ENCODE results near the gene CEND1.

Gene CEND1

DNA sequence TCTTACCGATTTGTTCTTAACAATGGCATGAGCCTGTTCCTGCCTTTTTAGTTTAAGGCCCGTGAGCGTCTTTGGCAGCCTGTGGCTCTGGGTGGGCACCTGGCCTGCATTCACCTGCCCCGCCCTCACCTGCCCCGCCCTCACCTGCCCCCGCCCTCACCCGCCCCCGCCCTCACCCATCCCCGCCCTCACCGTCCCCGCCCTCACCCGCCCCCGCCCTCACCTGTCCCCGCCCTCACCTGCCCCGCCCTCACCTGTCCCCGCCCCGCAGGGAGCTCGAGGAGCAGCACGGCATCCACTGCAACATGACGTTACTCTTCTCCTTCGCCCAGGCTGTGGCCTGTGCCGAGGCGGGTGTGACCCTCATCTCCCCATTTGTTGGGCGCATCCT is 26.8 kb downstream of the CEND1 start:
- Histone ChIP-seq H3K9ac (ENCODE audit: low read depth, low read length, poor library complexity, severe bottlenecking) (no peak overlapping the region), H3K79me2 (ENCODE audit: insufficient read depth, low read length) (no peaks in the 10 kb centered on the region), H3K36me3 (ENCODE audit: insufficient read depth, low read length) (peaks cover 65% of the 10 kb centered on the region; the same call in 1 of the 2 replicates), H3K9me3 (ENCODE audit: insufficient read depth, low read depth, low read length) (no peaks in the 10 kb centered on the region), H3F3A (ENCODE audit: low read depth) (no peaks in the 10 kb centered on the region), H3K4me2 (ENCODE audit: low read depth, low read length, poor library complexity, severe bottlenecking) (no peak overlapping the region), H4K20me1 (ENCODE audit: insufficient read depth, low read length, poor library complexity, severe bottlenecking) (no peaks in the 10 kb centered on the region), H3K4me3 (ENCODE audit: low read length, poor library complexity, severe bottlenecking) (no peak overlapping the region), H3K4me1 (ENCODE audit: insufficient read depth, low read length, poor library complexity, severe bottlenecking) (no peaks in the 10 kb centered on the region), H3K27me3 (ENCODE audit: insufficient read depth, low read length, poor library complexity, severe bottlenecking) (no peaks in the 10 kb centered on the region), H3K9me2 (replicated peaks; ENCODE audit: low read depth, low read length) (no peaks in the 10 kb centered on the region), H2AFZ (ENCODE audit: low read length) (no peak overlapping the region)
- TF ChIP-seq EZH2phosphoT487 (IDR thresholded peaks at IDR 0.05; ENCODE audit: borderline replicate concordance) (no peak), CTCF (conservative IDR thresholded peaks at IDR 0.05; ENCODE audit: low read length) (no peak)

DNA sequence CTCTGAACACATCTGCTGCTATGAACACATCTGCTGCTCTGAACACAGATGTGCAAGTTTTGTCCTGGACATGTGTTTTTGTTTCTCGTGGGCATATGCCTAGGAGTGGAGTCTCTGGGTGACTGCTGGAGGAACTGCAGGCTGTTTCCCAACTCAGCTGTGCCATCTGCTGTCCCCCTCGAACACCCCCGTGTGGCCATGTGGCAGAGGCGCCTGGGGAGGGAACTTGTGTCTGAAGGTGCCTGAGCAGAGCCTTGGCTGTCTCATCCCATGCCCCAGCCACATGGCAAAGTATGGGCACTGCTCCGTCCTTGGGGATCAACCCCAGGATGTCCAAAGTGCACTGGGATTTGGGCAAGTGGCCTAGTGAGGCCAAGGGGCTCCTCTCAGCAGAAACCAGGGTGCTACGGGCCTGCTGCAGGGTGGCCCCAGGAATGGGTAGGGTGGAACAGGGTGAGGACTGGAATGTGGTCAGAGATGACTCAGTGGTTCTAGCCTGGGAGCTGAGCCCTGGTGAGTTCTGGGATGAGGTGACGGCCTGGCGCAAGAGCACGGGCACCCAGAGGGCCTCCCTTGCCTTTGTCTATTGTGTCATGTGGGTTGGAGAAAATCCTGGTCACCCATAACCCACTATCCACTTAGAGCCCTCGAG is 27.3 kb downstream of the CEND1 start:
- H3K4me2 ChIP-seq (ENCODE audit: low read depth, low read length, poor library complexity, severe bottlenecking): no peak overlapping the region
- no peak for TF ChIP-seq EZH2phosphoT487 (IDR thresholded peaks at IDR 0.05; ENCODE audit: borderline replicate concordance)
- peak; percentile 29; the same call in 1 of the 2 replicates for TF ChIP-seq CTCF (conservative IDR thresholded peaks at IDR 0.05; ENCODE audit: low read length)
- H3K36me3 ChIP-seq (ENCODE audit: insufficient read depth, low read length): peaks cover 66% of the 10 kb centered on the region; the same call in 1 of the 2 replicates
- H3K4me3 ChIP-seq (ENCODE audit: low read length, poor library complexity, severe bottlenecking): no peak overlapping the region
- no peaks in the 10 kb centered on the region for H3F3A ChIP-seq (ENCODE audit: low read depth)
- no peak overlapping the region for H3K9ac ChIP-seq (ENCODE audit: low read depth, low read length, poor library complexity, severe bottlenecking)
- H3K79me2 ChIP-seq (ENCODE audit: insufficient read depth, low read length): no peaks in the 10 kb centered on the region
- H3K4me1 ChIP-seq (ENCODE audit: insufficient read depth, low read length, poor library complexity, severe bottlenecking): no peaks in the 10 kb centered on the region
- H3K9me2 ChIP-seq (replicated peaks; ENCODE audit: low read depth, low read length): no peaks in the 10 kb centered on the region
- H4K20me1 ChIP-seq (ENCODE audit: insufficient read depth, low read length, poor library complexity, severe bottlenecking): no peaks in the 10 kb centered on the region
- no peaks in the 10 kb centered on the region for H3K9me3 ChIP-seq (ENCODE audit: insufficient read depth, low read depth, low read length)
- H2AFZ ChIP-seq (ENCODE audit: low read length): no peak overlapping the region
- H3K27me3 ChIP-seq (ENCODE audit: insufficient read depth, low read length, poor library complexity, severe bottlenecking): no peaks in the 10 kb centered on the region

- Histone ChIP-seq H3K36me3 (ENCODE audit: insufficient read depth, low read length) (peaks cover 73% of the 10 kb centered on the region; the same call in 1 of the 2 replicates), H3K4me2 (ENCODE audit: low read depth, low read length, poor library complexity, severe bottlenecking) (no peak overlapping the region)
- no peak for TF ChIP-seq EZH2phosphoT487 (IDR thresholded peaks at IDR 0.05; ENCODE audit: borderline replicate concordance)
- no peak for TF ChIP-seq CTCF (conservative IDR thresholded peaks at IDR 0.05; ENCODE audit: low read length)
Observed at GRCh38 chr11:761526-762108, 28.3 kb downstream of the CEND1 start.

More at GRCh38 chr11:761526-762108, 28.3 kb downstream of the CEND1 start:
- Histone ChIP-seq H3K4me3 (ENCODE audit: low read length, poor library complexity, severe bottlenecking) (no peak overlapping the region), H3K9ac (ENCODE audit: low read depth, low read length, poor library complexity, severe bottlenecking) (no peak overlapping the region), H3K27me3 (ENCODE audit: insufficient read depth, low read length, poor library complexity, severe bottlenecking) (no peaks in the 10 kb centered on the region), H4K20me1 (ENCODE audit: insufficient read depth, low read length, poor library complexity, severe bottlenecking) (no peaks in the 10 kb centered on the region), H3K9me3 (ENCODE audit: insufficient read depth, low read depth, low read length) (no peaks in the 10 kb centered on the region), H3K79me2 (ENCODE audit: insufficient read depth, low read length) (no peaks in the 10 kb centered on the region), H3F3A (ENCODE audit: low read depth) (no peaks in the 10 kb centered on the region), H3K4me1 (ENCODE audit: insufficient read depth, low read length, poor library complexity, severe bottlenecking) (no peaks in the 10 kb centered on the region), H3K9me2 (replicated peaks; ENCODE audit: low read depth, low read length) (no peaks in the 10 kb centered on the region), H2AFZ (ENCODE audit: low read length) (no peak overlapping the region)

Data from Loucy (cell line).